Measurements from ENCODE around the gene APOBEC3H.

- TF ChIP-seq, protein P1, sequence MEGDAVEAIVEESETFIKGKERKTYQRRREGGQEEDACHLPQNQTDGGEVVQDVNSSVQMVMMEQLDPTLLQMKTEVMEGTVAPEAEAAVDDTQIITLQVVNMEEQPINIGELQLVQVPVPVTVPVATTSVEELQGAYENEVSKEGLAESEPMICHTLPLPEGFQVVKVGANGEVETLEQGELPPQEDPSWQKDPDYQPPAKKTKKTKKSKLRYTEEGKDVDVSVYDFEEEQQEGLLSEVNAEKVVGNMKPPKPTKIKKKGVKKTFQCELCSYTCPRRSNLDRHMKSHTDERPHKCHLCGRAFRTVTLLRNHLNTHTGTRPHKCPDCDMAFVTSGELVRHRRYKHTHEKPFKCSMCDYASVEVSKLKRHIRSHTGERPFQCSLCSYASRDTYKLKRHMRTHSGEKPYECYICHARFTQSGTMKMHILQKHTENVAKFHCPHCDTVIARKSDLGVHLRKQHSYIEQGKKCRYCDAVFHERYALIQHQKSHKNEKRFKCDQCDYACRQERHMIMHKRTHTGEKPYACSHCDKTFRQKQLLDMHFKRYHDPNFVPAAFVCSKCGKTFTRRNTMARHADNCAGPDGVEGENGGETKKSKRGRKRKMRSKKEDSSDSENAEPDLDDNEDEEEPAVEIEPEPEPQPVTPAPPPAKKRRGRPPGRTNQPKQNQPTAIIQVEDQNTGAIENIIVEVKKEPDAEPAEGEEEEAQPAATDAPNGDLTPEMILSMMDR (conservative IDR thresholded peaks at IDR 0.05; ENCODE audit: low read depth in 2 of 2), result no peak
- TF ChIP-seq JUNB (IDR thresholded peaks at IDR 0.05; ENCODE audit: unreplicated experiment) (no peak), EZH2 (IDR thresholded peaks at IDR 0.05; ENCODE audit: low read depth, unreplicated experiment) (no peak), STAT1 (IDR thresholded peaks at IDR 0.05; ENCODE audit: unreplicated experiment) (no peak), CREB1 (CRISPR knock-in tag; IDR thresholded peaks at IDR 0.05; ENCODE audit: low read depth) (no peak), EZH2phosphoT487 (IDR thresholded peaks at IDR 0.05; ENCODE audit: unreplicated experiment) (no peak), POLR2AphosphoS5 (IDR thresholded peaks at IDR 0.05; ENCODE audit: low read depth) (no peak)
Measured at GRCh38 chr22:39097098-39098020, at the start of gene APOBEC3H.
